Tongue (tissue), 2 donors: Measurements from ENCODE around the gene PPP2R2C. TPM values are rescaled to one million over a fixed set of nuclear protein-coding genes. Genes with fewer than 3 reads are reported as not detected.

Source experiments
- DNase-seq: peaks from one replicate; pipeline ENCODE4 v3.0.0-alpha.2; 2015
- total RNA-seq: library from RNA; depleted of rRNA; stranded (reverse); fragments of >200 nt; gene quantifications from one replicate; pipeline ENCODE4 v1.2.3, GENCODE V29; 2014

The PPP2R2C gene
- total RNA-seq, 1 donor from 2014 or later = 8.8 TPM

GRCh38 chr4:6378493-6379445 is 93.6 kb downstream of the PPP2R2C start:
- DNase-seq = no peak

- DNase-seq = no peak
These were observed 94.6 kb downstream of the PPP2R2C start for GRCh38 chr4:6377626-6378492.

GRCh38 chr4:6375620-6376295 is 96.7 kb downstream of the PPP2R2C start:
- DNase-seq = no peak

- no peak for DNase-seq
These were observed 97.8 kb downstream of the PPP2R2C start for GRCh38 chr4:6374575-6374974.

- no peak for DNase-seq
These were observed 98.6 kb downstream of the PPP2R2C start for GRCh38 chr4:6373541-6374410.

GRCh38 chr4:6372649-6373525 is 99.5 kb downstream of the PPP2R2C start:
- DNase-seq = peak; percentile 55

- no peak for DNase-seq
These were observed 100.6 kb downstream of the PPP2R2C start for GRCh38 chr4:6371812-6372211.

GRCh38 chr4:6371271-6371670 is 101.1 kb downstream of the PPP2R2C start:
- no peak for DNase-seq

GRCh38 chr4:6369924-6370645 is 102.3 kb downstream of the PPP2R2C start:
- DNase-seq = no peak

GRCh38 chr4:6369511-6369910 is 102.9 kb downstream of the PPP2R2C start:
- no peak for DNase-seq

GRCh38 chr4:6369035-6369434 is 103.4 kb downstream of the PPP2R2C start:
- no peak for DNase-seq

GRCh38 chr4:6368601-6369000 is 103.8 kb downstream of the PPP2R2C start:
- no peak for DNase-seq

GRCh38 chr4:6368096-6368495 is 104.3 kb downstream of the PPP2R2C start:
- DNase-seq = no peak

- DNase-seq = no peak
These were observed 105.0 kb downstream of the PPP2R2C start for GRCh38 chr4:6367371-6367851.

- no peak for DNase-seq
These were observed 105.8 kb downstream of the PPP2R2C start for GRCh38 chr4:6366581-6366980.

- DNase-seq = no peak
These were observed 106.8 kb downstream of the PPP2R2C start for GRCh38 chr4:6365545-6366086.

- DNase-seq = no peak
These were observed 107.8 kb downstream of the PPP2R2C start for GRCh38 chr4:6364581-6364980.

GRCh38 chr4:6364146-6364545 is 108.3 kb downstream of the PPP2R2C start:
- no peak for DNase-seq

GRCh38 chr4:6362896-6363295 is 109.5 kb downstream of the PPP2R2C start:
- DNase-seq = peak; percentile 68
